ENCODE measurements around the gene LYPD6.

LYPD6 gene

DNA sequence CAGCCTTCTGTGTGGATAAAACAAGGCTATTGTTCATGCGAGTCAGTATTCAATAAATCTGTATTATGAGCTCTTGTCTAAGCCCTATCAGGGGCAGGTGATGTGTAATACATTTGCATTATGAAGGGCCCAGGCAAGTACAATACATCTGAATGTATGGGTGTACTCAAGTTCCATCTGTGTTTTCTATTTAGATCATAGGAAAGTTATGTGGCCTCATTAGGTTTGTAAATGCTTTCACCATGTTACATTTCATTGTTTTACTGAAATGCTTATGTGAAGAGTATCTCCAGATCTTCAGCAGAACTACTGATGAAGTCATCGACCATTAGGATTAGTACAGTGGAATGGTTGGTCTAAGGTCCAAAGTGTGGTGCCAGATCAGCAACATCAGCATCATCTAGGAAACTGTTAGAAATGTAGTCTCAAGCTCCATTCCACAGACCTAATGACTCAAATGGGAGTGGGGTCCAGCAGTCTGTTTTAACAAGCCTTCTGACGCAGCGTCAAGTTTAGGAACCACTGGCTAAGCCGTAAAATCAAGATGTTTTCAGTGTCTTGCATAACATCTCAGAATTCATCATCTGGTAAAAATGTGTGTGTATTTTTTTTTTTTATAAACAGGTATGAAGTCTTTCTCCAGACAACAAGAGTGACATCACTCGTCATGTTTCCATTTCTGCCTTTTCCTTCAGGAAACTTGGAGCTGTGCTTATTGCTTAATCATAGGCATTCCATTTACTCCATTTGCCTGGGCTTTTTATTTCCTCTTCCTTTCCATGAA, 80.5 kb downstream of the LYPD6 start:
- no peak for DNase-seq

DNA sequence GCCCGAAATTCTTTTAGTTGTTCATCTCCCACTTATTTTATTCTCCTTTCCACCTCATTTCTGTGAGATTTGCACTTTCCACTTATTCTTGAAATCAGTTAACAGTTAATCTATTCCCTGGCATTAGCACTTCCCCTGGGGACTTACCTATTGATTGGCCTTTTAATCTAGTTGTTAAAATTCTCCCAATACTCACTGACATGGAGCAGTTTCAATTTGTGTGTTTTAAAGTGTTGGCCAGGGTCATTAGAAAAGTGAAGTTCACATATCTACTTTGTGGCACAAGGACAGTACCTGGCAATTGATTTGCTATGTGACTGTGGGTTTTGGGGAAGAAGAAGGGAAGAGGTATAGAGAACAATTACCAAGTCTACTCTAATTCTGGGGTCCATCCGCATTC, 83.1 kb downstream of the LYPD6 start:
- DNase-seq = no peak

DNA sequence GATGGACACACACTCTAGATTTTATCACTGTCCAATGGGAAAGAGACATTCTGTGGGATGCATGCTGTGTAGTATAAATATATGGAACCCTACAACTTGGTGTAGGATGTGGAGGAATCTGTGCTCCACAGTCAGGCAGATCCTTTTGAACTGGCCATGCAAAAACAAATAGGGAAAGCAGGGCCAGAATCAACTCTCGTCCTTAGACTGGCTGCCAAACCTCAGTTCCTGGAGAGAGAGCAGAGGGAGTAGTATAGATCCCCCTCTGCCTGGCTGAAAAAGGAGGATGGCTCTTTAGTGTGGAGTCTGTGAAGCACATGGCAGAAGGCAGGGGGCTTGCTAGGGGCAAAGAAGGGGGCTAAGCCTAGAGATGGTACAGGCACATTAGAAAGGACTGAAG, 84.7 kb downstream of the LYPD6 start:
- DNase-seq = no peak

DNA sequence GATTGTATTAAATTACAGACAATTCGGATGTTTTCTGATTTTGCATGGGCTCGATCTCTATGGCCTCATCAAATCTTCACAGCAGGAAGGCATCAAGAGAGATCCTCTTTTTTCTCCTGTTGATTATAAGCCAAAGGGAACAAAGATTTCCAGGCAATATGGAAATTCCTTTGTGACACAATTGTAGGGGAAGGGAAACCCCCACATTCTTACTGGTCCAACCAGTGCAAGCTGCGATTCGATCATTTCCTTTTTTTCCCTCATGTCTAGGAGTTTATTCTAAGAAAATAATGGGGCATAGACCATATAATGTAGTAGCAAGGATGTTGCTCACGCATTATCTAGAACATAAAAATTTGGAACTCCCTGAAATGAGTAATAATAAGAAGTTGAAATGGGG, 87.7 kb downstream of the LYPD6 start:
- DNase-seq = no peak

DNA sequence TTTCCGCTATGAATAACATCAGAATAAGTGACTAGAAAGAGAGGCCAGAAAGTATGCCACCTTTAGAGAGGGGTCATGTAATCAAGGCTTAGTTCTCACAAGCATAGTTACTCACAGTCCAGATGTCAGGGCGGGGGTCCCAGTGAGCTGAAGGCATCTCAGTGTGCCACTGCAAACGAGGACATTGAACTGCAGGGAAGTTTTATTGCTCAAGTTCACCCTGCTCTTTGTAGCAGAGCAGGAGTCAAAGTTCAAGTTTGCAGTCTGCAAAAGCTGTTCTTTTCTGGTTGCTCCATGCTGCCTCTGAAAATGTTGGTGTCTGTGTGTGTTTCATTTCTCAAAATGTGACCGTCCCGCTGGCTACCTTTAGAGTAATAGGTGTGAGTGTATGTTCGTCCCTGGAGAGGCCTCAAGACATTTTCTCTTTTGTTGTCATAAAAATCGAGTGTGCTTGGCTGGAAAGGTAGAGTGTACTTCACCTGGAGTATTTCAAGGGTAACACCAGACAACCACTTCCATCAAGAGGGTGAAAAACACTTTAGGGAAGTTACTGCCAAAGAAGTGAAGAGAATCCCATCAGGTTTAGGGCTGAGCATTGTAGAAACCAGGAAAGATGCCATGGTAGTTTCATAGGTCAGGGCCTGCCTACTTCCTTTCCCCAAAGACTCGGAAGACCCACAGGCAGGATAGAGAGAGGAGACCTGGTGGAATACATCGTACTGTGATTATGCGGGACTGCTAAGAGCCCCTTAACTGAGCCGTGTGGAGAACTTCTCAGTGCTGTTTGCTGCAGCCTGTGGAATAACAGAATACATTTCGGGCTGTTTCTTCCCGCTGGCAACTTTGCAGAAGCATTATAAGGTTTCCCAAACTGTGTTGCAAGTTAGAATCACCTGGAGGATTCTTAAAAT, 89.9 kb downstream of the LYPD6 start:
- DNase-seq = peak; percentile 80

DNA sequence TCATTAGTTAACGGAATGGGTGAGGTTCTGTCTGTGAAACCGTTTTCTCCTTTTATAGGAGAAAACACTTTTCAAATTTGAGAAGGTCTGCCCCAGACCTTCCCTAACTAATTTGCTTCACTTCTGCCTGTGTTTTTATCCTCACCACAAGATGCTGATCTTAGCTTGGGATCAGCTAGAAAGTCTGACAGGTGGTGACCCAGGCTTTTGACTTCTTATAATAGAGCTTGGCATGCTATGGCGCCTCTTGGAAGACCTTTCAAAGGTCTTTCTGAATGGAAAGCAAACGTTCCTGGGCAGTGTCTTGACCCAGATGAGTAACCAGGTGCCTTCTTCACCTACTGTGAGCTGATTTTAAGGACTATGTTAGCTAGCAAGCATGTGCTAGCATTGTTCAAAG, 91.4 kb downstream of the LYPD6 start:
- DNase-seq = no peak

DNA sequence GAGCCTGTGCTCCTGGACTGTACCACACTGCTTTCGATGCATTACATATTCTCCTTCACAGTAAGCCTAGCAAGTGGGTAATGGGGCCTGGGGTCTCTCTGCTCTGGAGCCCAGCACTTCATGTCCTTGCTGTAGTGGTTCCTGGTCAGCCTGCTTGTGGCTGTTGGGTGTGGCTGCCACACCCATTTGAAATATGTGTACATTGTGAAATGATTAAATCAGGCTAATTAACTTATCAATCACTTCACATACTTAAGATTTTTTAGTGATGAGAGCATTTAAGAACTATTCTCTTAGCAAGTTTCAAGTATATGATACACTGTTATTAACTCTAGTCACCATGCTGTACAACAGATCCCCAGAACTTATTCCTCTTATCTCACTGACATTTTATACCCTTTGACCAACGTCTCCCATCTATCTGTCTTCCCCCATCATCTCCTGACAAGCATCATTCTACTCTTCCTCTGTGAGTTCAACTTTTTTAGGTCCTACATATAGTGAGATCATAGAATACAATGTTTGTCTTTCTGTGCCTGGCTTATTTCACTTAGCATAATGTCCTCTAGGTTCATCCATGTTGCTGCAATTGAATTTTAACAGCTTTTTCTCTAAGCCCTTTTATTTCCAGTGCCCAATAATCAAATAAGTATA, 92.1 kb downstream of the LYPD6 start:
- DNase-seq = no peak

DNA sequence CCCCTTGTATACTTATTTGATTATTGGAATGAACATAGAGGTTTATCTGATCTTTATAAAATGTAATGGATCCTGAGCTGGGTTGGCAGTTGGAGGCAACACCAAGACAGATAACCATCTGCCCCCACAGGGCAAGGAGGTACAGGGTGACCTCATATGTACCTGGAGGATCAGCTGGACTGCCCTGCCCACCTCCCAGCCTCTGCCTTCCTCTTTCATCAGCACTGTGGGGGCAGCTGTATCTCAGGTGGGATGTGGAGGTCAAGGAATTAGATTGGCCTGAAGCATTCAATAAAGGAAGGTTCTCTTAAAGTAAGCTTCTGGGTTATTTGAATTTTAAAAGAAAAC, 92.6 kb downstream of the LYPD6 start:
- DNase-seq = no peak

DNA sequence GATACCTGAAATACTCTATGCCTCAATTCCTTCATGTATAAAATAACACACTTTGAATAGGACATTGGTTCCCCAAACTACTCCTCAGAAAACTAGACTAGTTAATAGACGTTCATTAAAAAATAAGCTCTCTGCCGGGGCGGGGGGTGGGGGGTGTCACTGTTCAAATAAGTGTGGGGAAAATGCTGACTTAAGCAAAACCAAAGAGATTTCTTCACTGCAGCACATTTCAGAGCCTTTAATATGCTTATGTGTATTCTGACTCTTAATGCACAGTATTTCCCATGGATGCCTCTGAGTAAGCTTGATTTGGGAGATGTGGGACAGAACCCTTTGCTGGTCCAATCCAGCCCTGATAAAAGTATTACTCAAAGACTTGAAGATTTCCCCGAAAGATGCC, 93.2 kb downstream of the LYPD6 start:
- DNase-seq = no peak

DNA sequence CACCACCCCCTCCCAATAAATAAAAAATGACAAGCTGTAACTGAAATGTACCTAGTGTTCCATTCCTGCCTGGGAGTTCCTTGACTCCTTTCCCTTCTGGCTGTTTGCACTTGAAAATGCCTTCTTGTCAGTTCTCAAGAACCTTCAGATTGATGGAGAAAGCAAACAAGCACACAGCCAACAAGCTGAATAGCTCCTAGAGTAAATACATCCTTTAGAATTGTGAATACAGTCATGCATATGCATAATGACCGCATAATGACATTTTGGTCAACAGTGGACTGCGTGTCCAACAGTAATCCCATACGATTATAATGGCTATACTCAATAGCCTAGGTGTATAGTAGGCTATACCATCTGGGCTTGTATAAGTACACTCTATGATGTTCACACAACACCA, 97.0 kb downstream of the LYPD6 start:
- no peak for DNase-seq

DNA sequence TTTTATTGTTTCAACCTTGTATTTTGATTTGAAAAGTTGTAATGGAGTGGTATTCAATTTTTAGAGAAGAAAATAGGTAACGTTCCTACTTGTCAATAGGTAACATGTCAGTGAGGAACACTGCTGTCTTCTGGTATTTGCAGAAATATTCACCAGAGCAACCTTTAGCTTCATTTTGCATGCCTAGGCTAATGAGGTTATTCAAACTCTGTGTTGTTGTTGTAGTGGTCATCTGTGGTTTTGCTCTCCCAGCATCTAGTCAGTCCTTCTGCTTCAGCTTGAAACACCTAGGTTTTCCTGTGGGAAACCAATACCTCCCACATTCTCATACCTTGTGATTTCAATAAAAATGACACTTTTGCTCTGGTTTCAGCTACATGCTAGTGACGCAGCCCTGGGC, 98.4 kb downstream of the LYPD6 start:
- DNase-seq = no peak

DNA sequence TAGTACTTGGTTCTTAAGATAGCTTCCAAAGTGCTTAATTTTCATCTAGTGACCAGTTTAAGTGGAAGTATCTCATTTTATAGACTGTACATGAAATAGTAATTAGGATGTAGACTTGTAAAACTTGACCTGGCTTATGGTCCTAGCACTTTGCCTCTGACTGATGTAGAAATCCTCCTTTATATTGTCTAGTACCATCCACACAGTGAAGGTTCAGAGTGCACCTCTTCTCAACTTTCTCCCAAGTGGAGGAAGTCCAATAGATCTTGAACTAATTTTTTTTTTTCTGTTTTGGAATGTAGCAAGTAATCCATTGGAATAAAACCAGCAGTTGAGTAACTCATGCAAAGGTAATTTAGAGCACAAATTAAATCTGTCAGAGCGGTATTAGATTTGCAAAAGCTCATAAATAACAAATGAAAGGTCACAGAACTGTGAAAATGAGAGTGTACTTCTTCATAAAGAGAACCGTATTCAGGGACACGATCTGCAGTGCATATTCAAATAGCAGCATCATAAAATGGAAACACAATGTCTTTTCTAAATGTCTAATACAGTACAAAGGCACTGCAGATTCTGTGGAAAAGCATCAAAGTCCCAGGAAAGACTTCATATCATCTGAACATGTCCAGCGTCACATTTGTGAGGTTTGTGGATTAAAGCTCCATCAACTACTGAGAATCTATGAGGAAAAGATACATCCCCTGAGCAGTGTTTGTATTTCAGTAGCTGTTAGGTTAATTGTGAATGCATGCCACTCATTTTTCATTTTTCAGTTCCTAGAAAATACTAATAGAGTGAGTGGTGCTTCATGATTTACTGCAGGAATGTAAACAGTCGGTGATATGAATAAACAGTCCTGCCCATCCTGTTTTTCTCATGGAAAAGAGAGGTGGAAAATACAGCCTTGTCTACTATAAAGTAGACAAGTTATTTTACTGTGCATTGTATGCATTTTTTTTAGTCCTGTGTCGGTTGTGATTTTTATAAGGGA, 100.7 kb downstream of the LYPD6 start:
- DNase-seq = no peak

DNA sequence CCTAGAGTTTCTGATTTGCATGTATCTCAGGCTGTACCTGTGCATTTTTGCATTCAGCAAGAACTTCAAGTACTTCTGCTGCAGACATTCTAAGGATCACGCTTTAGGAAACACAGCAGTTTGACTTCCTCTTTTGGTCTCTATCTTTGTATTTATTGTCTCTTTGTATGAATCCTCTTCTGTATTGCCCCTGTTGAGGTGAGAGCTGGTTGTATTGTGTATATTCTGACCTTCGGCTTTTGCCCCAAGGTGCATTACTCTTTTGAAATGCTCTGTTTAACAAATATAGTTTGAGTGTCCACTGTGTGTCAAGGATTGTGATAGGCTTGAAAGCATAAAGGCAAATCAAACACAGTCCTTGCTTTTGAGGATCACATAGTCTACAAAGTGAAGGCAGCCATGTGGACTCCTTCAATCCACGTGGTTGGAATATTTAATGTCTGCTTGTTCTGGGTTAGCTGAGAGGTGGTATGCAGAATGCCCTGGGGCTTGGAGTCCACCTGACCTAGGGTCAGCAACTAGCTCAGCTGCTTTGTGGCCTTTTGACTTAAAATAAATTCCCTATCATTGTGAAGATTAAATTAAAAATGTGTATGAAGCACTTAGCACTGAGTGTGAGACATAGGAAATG, 108.1 kb downstream of the LYPD6 start:
- no peak for DNase-seq

DNA sequence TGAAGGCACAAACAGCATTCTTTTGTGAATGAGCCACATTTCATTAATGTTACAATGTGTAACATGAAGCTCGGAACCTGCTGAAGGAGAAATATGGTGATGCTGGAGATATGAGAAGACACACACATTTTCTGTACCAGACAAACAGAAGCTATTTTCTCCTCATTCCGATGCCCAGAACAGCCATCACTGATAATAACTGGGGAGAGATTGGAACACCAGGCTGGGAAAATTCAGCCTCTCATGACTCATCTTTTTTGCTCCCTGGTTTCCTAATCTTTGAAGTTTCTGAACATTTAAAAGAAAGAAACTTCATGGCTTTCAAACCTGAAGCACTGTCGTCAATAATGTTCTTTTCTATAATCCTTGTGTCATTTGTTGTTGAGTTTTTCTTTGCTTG, 110.9 kb downstream of the LYPD6 start:
- DNase-seq = no peak

DNA sequence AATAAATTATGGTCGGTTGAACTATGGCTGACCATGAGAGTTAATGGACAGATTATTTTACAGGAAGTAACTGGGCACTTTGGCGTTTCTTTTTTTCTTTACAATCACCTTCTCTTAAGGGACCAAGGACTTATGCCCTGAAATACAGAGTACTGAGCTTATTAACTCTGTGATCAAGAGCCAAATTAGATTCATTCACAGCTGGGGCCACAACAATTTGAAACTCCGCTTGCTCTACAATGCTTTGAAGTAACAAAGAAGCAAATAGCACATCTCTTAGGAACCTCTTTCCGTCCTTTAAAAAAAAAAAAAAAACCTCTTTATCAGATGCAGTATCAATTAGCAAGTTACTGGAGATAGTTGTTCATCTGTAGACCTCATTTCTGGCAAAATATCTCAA, 112.0 kb downstream of the LYPD6 start:
- no peak for DNase-seq

DNA sequence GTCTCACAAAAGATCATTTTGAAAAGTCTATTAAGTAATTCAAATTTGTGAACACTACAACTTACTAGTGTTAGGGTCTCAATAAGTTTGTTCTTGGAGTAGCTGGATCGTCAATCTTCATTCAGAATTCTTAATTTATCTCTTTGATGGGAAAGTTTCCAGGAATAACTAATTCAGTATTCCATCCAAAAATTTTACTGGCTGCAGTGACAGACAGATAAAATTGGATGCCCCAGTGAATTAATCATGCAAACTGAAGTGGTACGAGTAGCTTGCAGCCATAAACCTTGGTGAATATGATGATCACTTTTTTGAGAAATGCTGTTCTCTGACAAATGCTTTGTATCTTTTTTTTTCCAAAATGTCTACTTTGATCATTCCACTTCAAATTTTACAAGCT, 112.8 kb downstream of the LYPD6 start:
- DNase-seq = no peak

DNA sequence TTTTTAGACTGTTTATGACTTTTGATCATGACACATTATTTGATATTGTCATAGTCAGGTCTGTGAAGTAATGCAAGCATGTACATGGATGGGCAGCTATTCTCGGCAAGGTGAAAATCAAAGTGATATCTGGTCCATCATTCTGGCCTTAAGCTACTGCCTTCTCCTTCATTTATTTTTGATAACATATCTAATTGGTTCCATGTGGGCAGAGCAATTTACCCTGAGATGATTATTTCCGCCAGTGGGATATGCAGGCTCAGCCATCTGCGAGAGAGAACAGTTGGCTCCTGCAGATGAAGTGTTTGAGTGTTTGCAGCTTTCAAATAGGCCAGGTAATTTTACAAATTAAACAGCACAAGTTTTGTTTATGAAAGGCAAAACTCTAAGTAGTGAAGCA, 116.4 kb downstream of the LYPD6 start:
- DNase-seq = no peak

DNA sequence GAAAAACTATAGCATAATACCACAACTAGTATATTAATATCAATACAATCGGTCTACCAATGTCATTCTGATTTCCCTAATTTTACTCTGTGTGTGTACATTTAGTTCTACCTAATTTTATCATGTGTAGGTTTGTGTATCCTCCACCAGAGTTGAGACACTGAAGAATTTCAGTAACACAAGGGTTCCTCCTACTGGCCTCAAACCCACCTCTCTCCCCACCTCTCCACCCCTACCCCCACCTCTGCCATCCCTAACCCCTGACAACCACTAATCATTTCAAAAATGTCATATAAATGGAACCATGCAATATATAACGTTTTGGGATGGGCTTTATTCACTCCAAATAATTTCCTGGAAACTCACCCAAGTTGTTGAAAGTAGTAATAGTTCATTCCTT, 117.9 kb downstream of the LYPD6 start:
- no peak for DNase-seq

DNA sequence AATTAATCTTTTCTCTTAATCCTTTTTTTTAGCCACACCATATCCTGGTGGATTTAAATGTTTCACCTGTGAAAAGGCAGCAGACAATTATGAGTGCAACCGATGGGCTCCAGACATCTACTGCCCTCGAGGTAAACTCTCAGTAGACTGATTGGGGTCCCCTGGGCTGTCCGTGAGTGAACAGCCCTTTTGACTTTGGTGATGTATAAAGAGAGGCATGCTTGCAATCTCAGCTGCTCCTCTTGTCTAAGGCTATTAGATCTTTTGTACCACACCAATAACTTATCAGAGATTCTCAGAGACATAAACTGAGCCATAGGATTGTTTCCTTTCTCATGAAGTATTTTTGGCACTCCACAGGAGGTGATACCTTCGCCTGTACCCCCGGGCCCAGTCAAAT, 118.6 kb downstream of the LYPD6 start:
- DNase-seq = no peak

DNA sequence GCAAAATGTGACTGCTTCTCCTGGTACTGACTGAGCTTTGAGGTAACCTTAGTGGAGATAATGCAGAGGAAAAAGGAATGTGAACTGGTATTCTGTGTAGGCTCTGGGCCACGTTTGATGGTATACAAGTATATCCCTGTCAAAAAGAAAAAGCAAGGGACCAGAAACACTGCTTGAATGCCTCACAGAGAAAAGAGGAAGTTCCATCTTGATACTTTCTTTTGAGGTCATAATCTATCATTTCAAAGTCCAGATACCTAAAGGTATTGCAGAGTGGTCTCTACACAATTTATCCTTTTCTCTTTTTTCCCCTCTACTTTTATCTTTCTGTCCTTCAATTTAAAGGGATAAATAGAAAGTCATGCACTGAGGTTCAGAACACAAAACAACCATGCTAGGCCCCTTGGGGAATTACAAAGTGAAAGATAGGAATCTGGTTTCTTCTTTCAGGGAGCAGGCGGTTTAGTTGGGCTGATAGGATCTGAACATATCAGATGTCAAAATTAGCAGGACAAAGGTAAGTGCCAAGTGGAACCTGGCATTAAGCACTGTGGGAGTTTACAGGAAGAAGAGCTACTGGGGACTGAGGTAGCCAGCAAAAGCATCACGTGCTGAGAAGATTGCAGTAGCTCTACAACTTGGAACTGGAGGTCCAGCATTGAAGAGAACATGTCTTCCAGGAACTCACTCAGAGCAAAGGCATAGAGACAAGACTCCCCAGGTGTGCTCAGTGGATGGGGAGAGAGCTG, 121.2 kb downstream of the LYPD6 start:
- DNase-seq = no peak

DNA sequence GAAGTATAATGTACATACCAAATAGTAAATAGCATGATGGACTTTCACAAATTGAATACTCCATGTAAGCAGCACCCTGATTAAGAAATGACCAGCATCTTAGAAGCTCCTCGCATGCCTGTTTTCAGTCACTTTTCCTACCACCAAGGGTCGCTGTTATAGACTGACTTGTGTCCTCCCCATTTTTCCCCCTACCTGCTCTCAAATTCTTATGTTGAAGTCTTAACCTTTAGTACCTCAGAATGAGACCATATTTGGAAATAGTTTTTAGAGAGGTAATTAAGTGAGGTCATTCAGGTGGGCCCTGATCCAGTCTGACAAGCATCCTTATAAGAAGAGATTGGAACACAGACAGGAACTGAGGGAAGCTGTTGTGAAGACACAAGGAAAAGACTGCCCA, 125.9 kb downstream of the LYPD6 start:
- DNase-seq = no peak

Measured in DMS79 treated with DMSO at 0.1 percent for 48 hours (cell line).